ENCODE measurements around the gene UNC13B. TPM values are rescaled to one million over a fixed set of nuclear protein-coding genes. Genes with fewer than 3 reads are reported as not detected.

UNC13B gene
- total and polyA plus RNA-seq, 2 of the 8 experiments (the other 6 are each of a cell fraction or from before 2014, with no cell fraction given): 23.1 to 51.7 TPM

DNA sequence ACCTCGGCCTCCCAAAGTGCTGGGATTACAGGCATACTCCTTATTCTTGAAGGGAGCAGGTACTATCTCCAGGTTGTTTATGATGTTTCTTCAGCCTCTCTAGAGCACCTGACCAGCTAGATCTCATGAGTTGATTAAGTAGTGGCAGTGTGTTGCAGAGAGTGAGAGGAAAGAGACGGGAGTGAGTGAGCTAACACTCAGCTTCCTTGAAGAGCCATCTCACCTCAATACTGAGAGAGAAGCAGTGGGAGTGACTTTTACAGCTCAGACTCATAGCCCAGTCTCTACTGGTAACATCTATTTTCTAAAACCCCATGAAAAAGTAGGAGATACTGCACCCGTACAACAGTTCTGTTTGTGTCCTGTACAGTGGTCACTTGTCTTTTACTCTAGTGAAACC, 284.2 kb downstream of the UNC13B start:
- ChIA-PET CTCF (ENCODE audit: partially characterized antibody) (interaction anchor here (0.6 to 1.5 kb wide), 3 partner anchors 10 to 1950 kb away, joined by 3 read pairs; no protein-coding TSS in a partner anchor), POLR2A (ENCODE audit: partially characterized antibody) (interaction anchor here (0.6 kb wide), 1 partner anchor 499 kb away, joined by 3 read pairs; no protein-coding TSS in a partner anchor)
- H3K23ac ChIP-seq (ENCODE audit: insufficient read length): no peak overlapping the region
- H2BK12ac ChIP-seq (ENCODE audit: low read depth, low read length): no peak overlapping the region
- H3K4me3 ChIP-seq (ENCODE audit: extremely low read depth in 1 of 4, insufficient read depth in 2 of 4, low read depth in 3 of 4, low read length in 4 of 4): no peak overlapping the region
- no peak overlapping the region for H4K8ac ChIP-seq (ENCODE audit: extremely low read depth, insufficient read depth, low read length)
- FAIRE-seq (no peak), DNase-seq (ENCODE audit: low read depth in 1 of 2, low spot score in 2 of 2) (no peak)
- no peaks in the 10 kb centered on the region for H3K79me1 ChIP-seq (ENCODE audit: low read depth, low read length)
- H2BK120ac ChIP-seq (replicated peaks; ENCODE audit: low read depth, low read length): no peak overlapping the region
- no peak overlapping the region for H2AK5ac ChIP-seq (ENCODE audit: low read depth, low read length)
- H3K4ac ChIP-seq (replicated peaks; ENCODE audit: insufficient read length, low read depth, low read length): no peak overlapping the region
- no peak overlapping the region for H3K56ac ChIP-seq (replicated peaks; ENCODE audit: insufficient read length, low read depth, low read length)
- no peak overlapping the region for H2BK15ac ChIP-seq (ENCODE audit: low read length)
- H3K14ac ChIP-seq (ENCODE audit: insufficient read length): no peak overlapping the region
- no peak overlapping the region for H3K18ac ChIP-seq (ENCODE audit: extremely low read depth, low read length)
- H3K27me3 ChIP-seq (replicated peaks in 1 of 4; ENCODE audit: control insufficient read depth in 3 of 4, extremely low read depth in 1 of 4, insufficient read depth in 3 of 4, low read length in 3 of 4): no peaks in the 10 kb centered on the region
- H2BK5ac ChIP-seq (ENCODE audit: low read depth, low read length): no peak overlapping the region
- no peak overlapping the region for H4K5ac ChIP-seq (ENCODE audit: insufficient read length, low read depth, low read length)
- 88% methylated on average over 3 of the region's 3 CpGs; no CpG with 5 or more reads in 1 of the 2 experiments for WGBS, 2 experiments (ENCODE audit: extremely low coverage in 1 of 2, insufficient coverage in 1 of 2, insufficient read length in 1 of 2, insufficient replicate concordance in 2 of 2, low coverage in 1 of 2, low lambda C conversion rate in 2 of 2, missing lambda C conversion rate in 1 of 2)
- no peak overlapping the region for H2BK20ac ChIP-seq (ENCODE audit: low read length)
- no peaks in the 10 kb centered on the region for H3K9me3 ChIP-seq (ENCODE audit: insufficient read depth in 2 of 2, low read depth in 1 of 2, low read length in 1 of 2)
- no peak overlapping the region for H4K91ac ChIP-seq (replicated peaks; ENCODE audit: insufficient read length, low read length)
- no peak overlapping the region for H3K27ac ChIP-seq (ENCODE audit: low read depth, low read length)
- H3K79me2 ChIP-seq (ENCODE audit: control insufficient read depth in 1 of 2, insufficient read depth in 2 of 2, low read length in 2 of 2): no peaks in the 10 kb centered on the region
- no peak overlapping the region for H2AFZ ChIP-seq (ENCODE audit: low read length)
- no peaks in the 10 kb centered on the region for H4K20me1 ChIP-seq (replicated peaks in 1 of 2; ENCODE audit: control insufficient read depth in 1 of 2, insufficient read depth in 2 of 2, low read length in 2 of 2)
- H3K4me1 ChIP-seq (replicated peaks in 1 of 4; ENCODE audit: control insufficient read depth in 3 of 4, insufficient read depth in 4 of 4, low read length in 3 of 4): no peaks in the 10 kb centered on the region
- TF ChIP-seq RBBP5 (IDR thresholded peaks at IDR 0.05; ENCODE audit: borderline replicate concordance, low read depth, low read length) (no peak), KDM1A (IDR thresholded peaks at IDR 0.05; ENCODE audit: borderline replicate concordance, low read length) (no peak)
- TF ChIP-seq, protein P1, sequence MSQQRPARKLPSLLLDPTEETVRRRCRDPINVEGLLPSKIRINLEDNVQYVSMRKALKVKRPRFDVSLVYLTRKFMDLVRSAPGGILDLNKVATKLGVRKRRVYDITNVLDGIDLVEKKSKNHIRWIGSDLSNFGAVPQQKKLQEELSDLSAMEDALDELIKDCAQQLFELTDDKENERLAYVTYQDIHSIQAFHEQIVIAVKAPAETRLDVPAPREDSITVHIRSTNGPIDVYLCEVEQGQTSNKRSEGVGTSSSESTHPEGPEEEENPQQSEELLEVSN (IDR thresholded peaks at IDR 0.05): no peak
- no peak overlapping the region for H3K9ac ChIP-seq (replicated peaks in 1 of 4; ENCODE audit: extremely low read depth in 1 of 4, low read depth in 3 of 4, low read length in 3 of 4)
- no peaks in the 10 kb centered on the region; the same call in 1 of the 2 replicates for H3K23me2 ChIP-seq (ENCODE audit: low read depth, low read length)
- no peaks in the 10 kb centered on the region for H3K36me3 ChIP-seq (ENCODE audit: control insufficient read depth in 2 of 4, insufficient read depth in 4 of 4, low read length in 3 of 4)
- H3K4me2 ChIP-seq (ENCODE audit: insufficient read depth in 1 of 2, low read depth in 2 of 2, low read length in 2 of 2): no peak overlapping the region
